ENCODE measurements around the gene GALK2.
"Not testable (repeated sequence)": the region's sequence is repeated elsewhere in the genome, so short reads cannot be mapped to it uniquely, and the experiment has no call there.

Gene GALK2

GRCh38 chr15:49287481-49287880 lies 117.4 kb downstream of the GALK2 start:
- no peak for DNase-seq

- DNase-seq: no peak
Observed at GRCh38 chr15:49288391-49288790, 118.3 kb downstream of the GALK2 start.

GRCh38 chr15:49290191-49290590 lies 120.1 kb downstream of the GALK2 start:
- DNase-seq: no peak

GRCh38 chr15:49293941-49294340 lies 123.9 kb downstream of the GALK2 start:
- no peak for DNase-seq

GRCh38 chr15:49296258-49296657 lies 126.2 kb downstream of the GALK2 start:
- no peak for DNase-seq

DNA sequence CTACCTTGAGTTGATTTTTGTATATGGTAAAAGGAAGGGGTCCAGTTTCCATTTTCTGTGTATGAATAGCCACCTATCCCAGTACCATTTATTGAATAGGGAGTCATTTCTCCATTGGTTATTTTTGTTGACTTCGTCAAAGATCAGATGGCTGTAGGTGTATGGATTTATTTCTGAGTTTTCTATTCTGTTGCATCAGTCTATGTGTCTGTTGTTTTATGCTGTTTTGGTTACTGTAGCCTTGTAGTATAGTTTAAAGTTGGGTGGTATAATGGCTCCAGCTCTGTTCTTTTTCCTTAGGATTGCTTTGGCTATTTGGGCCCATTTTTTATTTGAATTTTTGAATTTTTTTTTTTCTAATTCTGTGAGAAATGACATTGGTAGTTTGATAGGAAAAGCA lies 127.5 kb downstream of the GALK2 start:
- DNase-seq: no peak

DNA sequence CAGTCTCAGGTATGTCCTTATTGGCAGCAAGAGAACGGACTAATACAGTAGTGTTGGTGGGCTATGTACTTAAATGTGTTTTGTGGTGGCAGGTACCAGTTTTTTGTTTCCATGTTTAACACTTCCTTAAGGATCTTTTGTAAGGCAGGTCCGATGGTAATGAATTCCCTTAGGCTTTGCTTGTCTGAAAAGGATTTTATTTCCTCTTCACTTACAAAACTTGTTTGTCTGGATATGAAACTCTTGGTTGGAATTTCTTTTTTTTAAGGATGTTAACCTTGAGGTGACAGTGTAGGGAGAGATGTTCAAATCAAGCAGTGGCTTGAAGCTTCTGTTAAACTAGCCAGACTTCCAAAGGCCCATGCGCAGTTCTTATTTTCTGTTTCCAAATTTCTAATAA lies 130.8 kb downstream of the GALK2 start:
- DNase-seq: no peak

DNA sequence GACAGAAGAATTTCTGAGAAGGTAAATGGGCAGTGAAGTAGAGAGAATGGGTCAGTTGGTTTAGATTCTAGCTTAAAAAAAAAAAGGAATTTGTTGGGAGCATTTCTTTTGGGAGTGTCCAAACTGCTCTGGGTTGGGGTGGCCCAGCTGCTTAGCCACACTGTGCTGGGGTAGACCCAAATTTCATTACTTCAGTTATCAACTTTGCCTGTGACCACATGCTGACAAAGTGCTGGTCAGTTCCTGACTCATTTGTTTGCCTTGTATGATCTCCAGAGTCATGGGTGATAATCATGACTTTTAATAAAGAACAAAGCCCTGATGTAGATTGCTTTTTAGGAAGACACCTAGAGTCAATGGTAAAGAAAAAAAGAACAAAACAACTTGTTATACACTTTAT lies 131.5 kb downstream of the GALK2 start:
- DNase-seq: no peak

DNA sequence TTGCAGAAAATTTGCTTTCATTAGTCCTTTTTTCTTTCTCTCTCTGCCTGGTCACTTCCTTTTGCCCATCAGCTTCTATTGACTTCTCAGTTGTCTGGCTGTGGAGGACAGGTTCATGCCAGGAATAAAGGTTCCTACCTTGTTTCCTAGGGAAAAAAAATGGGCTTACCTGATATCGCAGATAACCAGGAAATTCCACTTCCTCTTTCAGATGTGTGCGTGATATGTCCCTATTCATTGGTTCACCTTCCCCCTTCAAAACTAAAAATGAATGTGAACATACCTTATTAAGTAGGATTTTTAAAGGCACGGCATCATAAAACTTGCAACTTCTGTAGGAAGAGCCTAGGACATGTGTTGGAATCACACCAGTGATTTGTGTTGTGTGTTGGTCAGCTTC lies 133.0 kb downstream of the GALK2 start:
- DNase-seq: no peak

- DNase-seq: no peak
Observed at GRCh38 chr15:49306551-49306950, 136.5 kb downstream of the GALK2 start.

DNA sequence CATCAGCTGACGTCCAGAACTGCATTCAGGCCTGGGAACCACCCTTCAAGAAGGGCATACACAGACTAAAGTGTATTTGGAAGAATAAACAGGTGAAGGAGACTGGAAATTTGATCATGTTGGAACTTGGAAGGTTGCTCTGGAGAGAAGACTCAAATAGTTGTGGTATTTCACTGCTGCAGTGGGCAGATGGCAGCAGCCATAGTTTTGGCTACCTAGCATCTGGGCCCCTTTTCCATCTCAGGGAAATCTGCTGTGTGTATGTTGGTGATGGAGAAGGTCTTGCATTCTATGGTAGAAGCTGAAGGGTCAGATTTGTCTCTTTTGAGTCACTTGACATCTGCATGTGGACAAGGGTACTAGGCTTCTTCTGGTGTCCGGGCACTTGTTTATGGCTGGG lies 138.6 kb downstream of the GALK2 start:
- DNase-seq: no peak

DNA sequence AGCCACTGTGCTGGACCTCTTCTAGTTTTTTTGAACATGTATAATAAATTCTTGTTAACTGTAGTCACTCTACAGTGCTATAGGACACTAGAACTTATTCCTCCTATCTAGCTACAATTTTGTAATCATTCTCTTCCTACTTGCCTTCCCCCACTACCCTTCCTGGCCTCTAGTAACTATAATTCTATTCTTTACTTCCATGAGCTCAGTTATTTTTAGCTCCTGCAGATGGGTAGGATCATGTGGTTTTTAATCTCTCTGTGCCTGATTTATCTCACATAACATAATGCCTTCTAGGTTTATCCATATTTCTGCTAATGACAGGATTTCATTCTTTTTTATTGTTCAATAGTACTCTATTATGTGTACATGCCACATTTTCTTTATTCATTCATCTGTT lies 139.8 kb downstream of the GALK2 start:
- DNase-seq: no peak

GRCh38 chr15:49313650-49314049 lies 143.6 kb downstream of the GALK2 start:
- DNase-seq: no peak

DNA sequence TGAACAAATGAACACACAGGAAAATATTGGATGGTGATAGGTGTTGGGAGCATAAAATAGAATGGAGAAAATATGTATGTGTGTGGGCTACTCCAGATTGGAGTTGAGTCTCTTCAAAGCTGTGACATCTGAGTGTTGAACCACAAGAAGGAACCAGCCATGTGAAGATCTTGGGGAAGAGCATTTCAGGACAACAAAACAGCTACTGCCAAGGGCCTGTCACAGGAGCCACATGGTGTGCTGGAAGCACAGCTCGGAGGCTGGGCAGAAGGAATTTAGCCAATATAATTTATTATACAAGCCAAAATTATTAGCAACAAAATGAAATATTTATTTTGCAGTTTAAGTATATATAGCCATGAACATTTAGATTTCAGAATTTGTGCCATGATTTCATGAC lies 144.7 kb downstream of the GALK2 start:
- DNase-seq: no peak

DNA sequence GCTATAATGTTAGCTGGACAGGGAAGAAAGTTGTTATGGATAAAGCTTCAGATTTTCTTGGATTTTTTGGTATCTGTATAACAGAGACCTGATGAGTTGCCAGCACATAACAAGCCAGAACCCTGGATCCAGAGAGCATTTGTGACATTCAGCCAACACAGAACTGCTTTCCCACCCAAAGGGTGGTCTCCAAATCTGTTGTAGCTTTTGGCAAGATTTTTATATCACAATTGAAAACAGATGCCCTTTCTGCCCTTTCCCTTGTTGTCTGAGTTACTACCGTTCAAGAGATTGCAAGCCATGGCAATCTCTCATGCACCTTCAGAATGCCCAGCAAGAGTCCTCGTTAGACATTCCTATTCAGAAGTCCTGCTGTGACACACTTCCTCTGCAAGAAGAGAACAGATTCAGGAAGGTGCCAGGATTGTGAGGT lies 145.4 kb downstream of the GALK2 start:
- no peak for DNase-seq

DNA sequence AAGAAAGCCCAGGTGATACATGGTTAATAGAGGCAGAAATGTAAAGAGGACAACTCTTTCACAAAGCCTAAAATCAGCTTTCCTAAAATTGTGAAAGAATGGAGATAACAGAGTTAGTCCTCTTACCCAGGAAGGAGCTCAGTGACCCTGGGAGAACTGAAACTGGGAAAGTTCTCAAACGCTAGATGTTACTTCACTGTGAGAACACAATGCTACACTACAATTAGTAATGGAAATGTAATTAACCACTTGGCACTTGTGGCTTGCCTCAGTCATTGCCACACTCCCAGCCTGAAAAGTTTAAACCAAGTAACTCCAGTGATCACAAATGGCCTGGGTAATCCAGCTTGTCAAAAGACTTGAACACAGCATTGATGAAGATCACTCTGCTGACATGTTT lies 150.3 kb downstream of the GALK2 start:
- DNase-seq: no peak

- DNase-seq: no peak
Observed at GRCh38 chr15:49323207-49323606, 153.2 kb downstream of the GALK2 start.

GRCh38 chr15:49327927-49328326 lies 157.9 kb downstream of the GALK2 start:
- DNase-seq: no peak

DNA sequence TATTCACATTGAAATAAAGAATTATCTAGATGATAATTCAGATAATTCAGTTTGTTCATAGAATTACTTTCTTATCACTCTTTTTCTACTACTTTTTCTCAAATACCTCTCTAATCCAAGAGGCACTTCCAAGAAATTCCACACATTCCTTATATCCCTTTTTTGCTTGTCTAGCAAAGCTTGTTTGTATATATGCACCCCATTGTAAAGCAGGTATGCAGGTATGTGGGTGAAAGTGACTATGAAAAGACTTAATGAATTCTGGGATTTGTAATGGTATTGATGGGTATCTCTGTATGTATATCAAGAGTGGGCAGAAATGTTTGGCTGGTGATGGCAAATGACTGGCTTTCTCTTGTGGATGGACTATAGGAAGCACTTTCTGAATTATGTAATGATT lies 158.9 kb downstream of the GALK2 start:
- no peak for DNase-seq

DNA sequence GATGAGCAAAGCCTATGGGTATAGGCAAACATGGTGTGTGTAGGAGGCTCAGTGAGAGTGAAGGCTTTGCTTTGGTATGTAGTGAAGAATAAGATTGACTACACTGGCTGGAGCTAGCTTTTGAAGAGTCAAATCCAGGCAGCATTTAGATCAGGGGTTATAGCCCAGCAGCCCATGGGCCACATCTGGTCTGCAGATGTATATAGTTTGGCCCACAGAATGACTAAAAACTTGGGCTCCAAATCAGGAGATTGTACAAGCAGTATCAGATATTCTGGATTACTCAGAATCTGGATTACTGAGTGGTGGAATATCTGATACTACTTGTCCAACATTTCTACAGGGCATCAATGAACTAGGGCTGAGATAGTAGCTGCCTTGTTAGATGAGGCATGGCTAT lies 160.1 kb downstream of the GALK2 start:
- DNase-seq: no peak

DNA sequence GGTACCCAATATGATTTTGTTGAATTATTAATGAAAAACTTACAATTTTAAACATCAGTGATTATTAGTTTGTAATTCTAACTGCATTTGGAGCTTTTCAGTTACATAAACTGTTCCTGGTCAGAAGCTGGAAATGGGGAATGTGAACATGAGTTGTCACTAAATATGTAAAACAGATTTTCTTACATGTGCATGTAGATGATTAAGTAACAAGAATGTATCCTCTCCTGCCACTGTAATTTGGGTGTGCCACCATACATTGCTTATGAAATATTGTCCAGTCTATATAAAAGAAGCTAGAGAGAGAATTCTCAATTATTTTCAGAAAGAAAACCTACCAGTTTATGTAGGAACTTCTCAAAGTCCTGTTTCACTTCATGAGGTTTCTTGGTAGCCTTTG lies 161.4 kb downstream of the GALK2 start:
- no peak for DNase-seq

- DNase-seq: no peak
Observed at GRCh38 chr15:49331951-49332350, 161.9 kb downstream of the GALK2 start.

- DNase-seq: no peak
Observed at GRCh38 chr15:49339656-49340055, 169.6 kb downstream of the GALK2 start.

DNA sequence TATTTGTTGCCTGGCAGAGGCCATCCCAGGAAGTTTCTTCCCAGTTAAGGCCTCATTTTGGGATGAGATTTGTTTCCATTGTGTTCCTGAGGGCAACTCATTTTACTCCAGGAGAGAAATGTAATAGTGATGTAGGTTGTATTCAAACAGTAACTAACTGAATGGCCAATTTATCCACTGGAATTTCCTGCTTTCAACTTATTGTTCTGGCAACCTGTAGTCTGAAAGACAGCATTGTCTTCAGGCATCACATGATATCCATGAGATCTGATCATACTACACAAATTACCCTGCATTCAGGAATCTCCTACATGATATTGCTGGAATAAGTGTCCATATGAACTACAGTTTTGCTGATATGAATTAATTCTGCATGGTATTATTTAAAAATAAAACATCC lies 173.5 kb downstream of the GALK2 start:
- DNase-seq: no peak

GRCh38 chr15:49354439-49354838 lies 184.4 kb downstream of the GALK2 start:
- DNase-seq: not testable (repeated sequence)

DNA sequence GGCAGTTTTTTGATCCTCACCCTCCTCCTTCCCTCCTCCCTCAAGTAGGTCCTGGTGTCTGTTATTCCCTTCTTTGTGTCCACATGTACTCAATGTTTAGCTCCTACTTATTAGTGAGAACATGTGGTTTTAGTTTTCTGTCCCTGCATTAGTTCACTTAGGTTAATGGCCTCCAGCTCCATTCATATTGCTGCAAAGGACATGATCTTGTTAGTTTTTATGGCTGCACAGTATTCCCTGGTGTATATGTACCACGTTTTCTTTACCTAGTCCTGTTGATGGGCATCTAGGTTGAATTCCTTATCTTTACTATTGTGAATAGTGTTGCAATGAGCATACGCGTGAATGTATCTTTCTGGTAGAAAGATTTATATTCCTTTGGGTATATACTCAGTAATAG lies 191.3 kb downstream of the GALK2 start:
- no peak for DNase-seq
